Measurements from ENCODE around the gene NAALADL2. TPM values are rescaled to one million over a fixed set of nuclear protein-coding genes. Genes with fewer than 3 reads are reported as not detected.

Gene NAALADL2
- total and polyA plus RNA-seq, 9 of the 15 experiments (the other 6 are each of a cell fraction or from before 2014, with no cell fraction given), result 0.29 to 1.1 (median 0.79) TPM; not detected in 1

- TF ChIP-seq CBFA2T3 (IDR thresholded peaks at IDR 0.05) (no peak), VEZF1 (CRISPR knock-in tag; IDR thresholded peaks at IDR 0.05) (no peak), RBFOX2 (IDR thresholded peaks at IDR 0.05; ENCODE audit: low read depth, low read length) (no peak), NR2C1 (IDR thresholded peaks at IDR 0.05) (no peak), NR2C1 (tag; IDR thresholded peaks at IDR 0.05) (no peak), TAL1 (IDR thresholded peaks at IDR 0.05) (no peak), CBFB (CRISPR knock-in tag; IDR thresholded peaks at IDR 0.05) (no peak), KDM4B (IDR thresholded peaks at IDR 0.05; ENCODE audit: borderline replicate concordance in 2 of 2, low read depth in 1 of 2) (no peak), KDM1A (IDR thresholded peaks at IDR 0.05) (no peak), ZFP1 (CRISPR knock-in tag; IDR thresholded peaks at IDR 0.05) (no peak), CSDE1 (IDR thresholded peaks at IDR 0.05) (no peak), ZNF589 (CRISPR knock-in tag; IDR thresholded peaks at IDR 0.05; ENCODE audit: low read depth) (no peak)
Observed at GRCh38 chr3:175176556-175176955, 317.4 kb downstream of the NAALADL2 start (continued).

GRCh38 chr3:175179055-175179454 lies 319.9 kb downstream of the NAALADL2 start:
- WGBS (ENCODE audit: insufficient coverage, low coverage, missing lambda C conversion rate), result 0% methylated on average over 1 of the region's 1 CpG
- in situ Hi-C loops (cut with MboI) (no loop called here), intact Hi-C loops (cut with micrococcal nuclease) (no loop called here)
- ATAC-seq (no peak), DNase-seq (ENCODE audit: extremely low read depth in 1 of 4, low spot score in 3 of 4) (no peak), FAIRE-seq (no peak)
- Histone ChIP-seq H3K9ac (ENCODE audit: insufficient read depth in 1 of 2, low read depth in 2 of 2, low read length in 2 of 2) (no peak overlapping the region), H3K27ac (ENCODE audit: extremely low read depth, low read depth, low read length) (no peak overlapping the region), H3K4me1 (replicated peaks in 1 of 2; ENCODE audit: control insufficient read depth in 2 of 2, insufficient read depth in 2 of 2, low read length in 2 of 2) (no peaks in the 10 kb centered on the region), H3K9me3 (replicated peaks; ENCODE audit: control insufficient read depth, insufficient read depth, low read depth, low read length) (no peaks in the 10 kb centered on the region), H3K4me2 (ENCODE audit: insufficient read depth, low read length) (no peak overlapping the region), H2AFZ (ENCODE audit: low read depth, low read length) (no peak overlapping the region), H3K36me3 (ENCODE audit: control insufficient read depth, insufficient read depth, low read length) (no peaks in the 10 kb centered on the region), H4K20me1 (replicated peaks; ENCODE audit: control insufficient read depth, insufficient read depth, low read length) (no peaks in the 10 kb centered on the region), H3K27me3 (ENCODE audit: control insufficient read depth in 2 of 2, insufficient read depth in 2 of 2, low read length in 2 of 2) (no peaks in the 10 kb centered on the region), H3K4me3 (no peak overlapping the region), H3K79me2 (ENCODE audit: control insufficient read depth, insufficient read depth, low read length) (no peaks in the 10 kb centered on the region), H3K9me1 (ENCODE audit: control insufficient read depth, insufficient read depth, low read length) (no peaks in the 10 kb centered on the region)
- POLR2A ChIA-PET, result no interaction called here
- no TSS peak for BruUV-seq (replicated peaks)
- CTCF ChIA-PET (ENCODE audit: low intra/inter-chr PET ratio), result no interaction called here
- TF ChIP-seq MCM2 (IDR thresholded peaks at IDR 0.05; ENCODE audit: low read depth), result no peak
- TF ChIP-seq SRSF7 (optimal IDR thresholded peaks at IDR 0.05; ENCODE audit: low read depth, low read length), result no peak
- no peak for TF ChIP-seq ID3 (CRISPR knock-in tag; IDR thresholded peaks at IDR 0.05)
- TF ChIP-seq ID3 (tag; IDR thresholded peaks at IDR 0.05), result no peak
- TF ChIP-seq MEIS2 (IDR thresholded peaks at IDR 0.05; ENCODE audit: partially characterized antibody), result no peak
- TF ChIP-seq MBD1 (CRISPR knock-in tag; IDR thresholded peaks at IDR 0.05), result no peak
- no peak for TF ChIP-seq E2F5 (CRISPR knock-in tag; IDR thresholded peaks at IDR 0.05)
- TF ChIP-seq ZNF41 (CRISPR knock-in tag; conservative IDR thresholded peaks at IDR 0.05), result no peak
